Posterior vena cava (tissue), 2 donors: ENCODE measurements around the gene ALKBH4. TPM values are rescaled to one million over a fixed set of nuclear protein-coding genes. Genes with fewer than 3 reads are reported as not detected.
"Not testable (repeated sequence)": the region's sequence is repeated elsewhere in the genome, so short reads cannot be mapped to it uniquely, and the experiment has no call there.

Source experiments
- DNase-seq: peaks from one replicate; pipeline ENCODE4 v3.0.0-alpha.2; 2020; ENCODE audit warnings: low spot score
- intact Hi-C, 2 donors: fragments of 100-400 bp; cut with DNase I; formaldehyde crosslinking; loops; one replicate each; pipeline versions ENCODE4 v1.14.1 to v1.14.2; 2022 to 2023
- total RNA-seq, 2 donors: library from RNA; stranded (reverse); fragmentation: NEBNext Ultra II Directional; extraction: Animal tissue kit (Norgen Biotek cat#: 25700); gene quantifications; one replicate each; pipeline ENCODE4 v1.2.1, GENCODE V29; 2021
- donor health status: DM: yes; HTN: yes; CAD: no.
- donor health status: DM: yes; HTN: yes; CAD: no.

ALKBH4 gene
- total RNA-seq, 2 donors from 2014 or later, result 6.4 to 6.8 TPM

GRCh38 chr7:102460467-102460866 is 4.2 kb downstream of the ALKBH4 start:
- intact Hi-C loops, result no loop called here
- no peak for DNase-seq

GRCh38 chr7:102459221-102459844 is 5.3 kb downstream of the ALKBH4 start:
- intact Hi-C loops, result no loop called here
- no peak for DNase-seq

- no peak for DNase-seq
- intact Hi-C loops, result no loop called here
Measured at GRCh38 chr7:102457352-102457924, 7.2 kb downstream of the ALKBH4 start.

GRCh38 chr7:102456327-102456726 is 8.3 kb downstream of the ALKBH4 start:
- intact Hi-C loops, result no loop called here
- no peak for DNase-seq

GRCh38 chr7:102455596-102455995 is 9.1 kb downstream of the ALKBH4 start:
- no peak for DNase-seq
- intact Hi-C loops, result no loop called here

- DNase-seq, intact Hi-C loops: not testable (repeated sequence)
Measured at GRCh38 chr7:102454932-102455331, 9.7 kb downstream of the ALKBH4 start.

GRCh38 chr7:102454468-102454867 is 10.2 kb downstream of the ALKBH4 start:
- no peak for DNase-seq
- intact Hi-C loops, result no loop called here

- DNase-seq, result no peak
- intact Hi-C loops, result no loop called here
Measured at GRCh38 chr7:102453319-102453718, 11.3 kb downstream of the ALKBH4 start.

GRCh38 chr7:102452451-102452850 is 12.2 kb downstream of the ALKBH4 start:
- no peak for DNase-seq
- intact Hi-C loops, result no loop called here

- no peak for DNase-seq
- intact Hi-C loops, result no loop called here
Measured at GRCh38 chr7:102451371-102452054, 13.2 kb downstream of the ALKBH4 start.

GRCh38 chr7:102450242-102450641 is 14.4 kb downstream of the ALKBH4 start:
- DNase-seq, result no peak
- intact Hi-C loops, result no loop called here

- intact Hi-C loops, result no loop called here
- no peak for DNase-seq
Measured at GRCh38 chr7:102449136-102449535, 15.5 kb downstream of the ALKBH4 start.

- intact Hi-C loops, result no loop called here
- no peak for DNase-seq
Measured at GRCh38 chr7:102447311-102447710, 17.4 kb downstream of the ALKBH4 start.

GRCh38 chr7:102446387-102447156 is 18.1 kb downstream of the ALKBH4 start:
- intact Hi-C loops, result no loop called here
- DNase-seq, result no peak

- intact Hi-C loops, result no loop called here
Measured at GRCh38 chr7:102445674-102446071, 19.0 kb downstream of the ALKBH4 start.

GRCh38 chr7:102444961-102445673 is 19.5 kb downstream of the ALKBH4 start:
- intact Hi-C loops, result no loop called here
- no peak for DNase-seq

More at GRCh38 chr7:102445674-102446071, 19.0 kb downstream of the ALKBH4 start:
- no peak for DNase-seq

GRCh38 chr7:102439963-102440795 is 24.5 kb downstream of the ALKBH4 start:
- DNase-seq, result peak; percentile 89
- intact Hi-C loops, result no loop called here

- intact Hi-C loops, result no loop called here
- no peak for DNase-seq
Measured at GRCh38 chr7:102436118-102436517, 28.5 kb downstream of the ALKBH4 start.

- intact Hi-C loops, result no loop called here
- no peak for DNase-seq
Measured at GRCh38 chr7:102434039-102434486, 30.6 kb downstream of the ALKBH4 start.
